Endometrial microvascular endothelial cells (primary cell): Measurements from ENCODE around the gene SYT6. TPM values are rescaled to one million over a fixed set of nuclear protein-coding genes. Genes with fewer than 3 reads are reported as not detected.

ENCODE experiments used
- in situ Hi-C: cut with HindIII; loops from 2 replicates; pipeline ENCODE4 v1.10.0; 2017; ENCODE audit warnings: low sequenced_read_pairs, low pct_unique_long_range_greater_than_20kb; ENCODE audit errors: inconsistent ontology term
- total RNA-seq: library from RNA; depleted of rRNA; stranded (reverse); fragments of >200 nt; gene quantifications from one replicate; pipeline ENCODE4 v1.2.3, GENCODE V29; 2015; ENCODE audit errors: inconsistent ontology term

The SYT6 gene
- total RNA-seq, result not detected

- in situ Hi-C loops, result no loop called here
These were observed at the start of gene SYT6 for GRCh38 chr1:114153261-114154145. SYT6 (minus strand) TSS chr1:114153869; CDS start chr1:114153772, 97 bp downstream.

DNA sequence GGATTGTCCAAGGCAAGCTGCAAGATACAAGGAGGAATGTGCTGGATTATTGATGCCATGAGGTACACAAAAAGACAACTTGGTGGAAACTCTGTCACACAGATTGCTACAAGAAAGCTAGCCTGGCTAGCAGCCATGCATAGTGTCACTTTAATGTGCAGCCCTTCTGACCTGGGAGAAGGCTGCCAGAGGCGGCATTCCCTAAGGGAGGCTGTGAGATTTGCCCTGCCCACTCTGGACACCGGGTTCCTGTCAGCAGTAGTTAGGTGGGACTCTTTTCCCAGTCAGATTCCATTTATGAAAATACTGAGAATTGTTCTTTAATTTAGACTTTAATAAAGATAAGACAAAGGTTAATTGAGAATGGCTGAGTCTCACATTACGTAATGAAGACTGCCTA lies 47.8 kb upstream of the SYT6 start:
- in situ Hi-C loops, result no loop called here

DNA sequence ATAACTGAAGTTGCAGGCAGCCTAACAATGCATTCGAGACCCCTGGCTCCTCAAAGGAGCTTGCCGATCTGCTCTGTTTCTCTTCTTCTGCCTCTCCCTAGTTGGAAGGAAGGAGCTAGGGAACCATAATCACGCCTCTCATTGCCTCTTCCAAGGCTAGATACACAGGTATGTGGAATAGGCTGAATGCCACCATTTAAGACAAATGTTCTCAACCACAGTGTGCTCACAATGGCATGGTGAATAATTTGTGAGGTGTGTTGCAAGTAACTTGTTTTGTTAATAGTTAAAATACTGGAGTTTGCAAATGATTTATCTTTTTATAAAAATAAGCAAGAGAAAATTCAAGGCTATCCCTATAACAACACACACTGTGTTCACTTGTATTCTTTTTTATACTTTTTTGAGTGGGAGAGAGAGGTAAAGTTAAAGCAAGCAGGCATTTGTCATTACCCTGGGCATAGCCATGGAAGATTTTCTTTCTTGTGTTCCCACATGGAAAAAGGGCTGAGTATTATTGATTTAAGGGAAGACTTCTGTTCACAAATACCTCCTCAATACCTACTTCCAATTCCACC lies 45.4 kb upstream of the SYT6 start:
- in situ Hi-C loops, result no loop called here

GRCh38 chr1:114196992-114197907 lies 43.6 kb upstream of the SYT6 start:
- in situ Hi-C loops, result no loop called here

DNA sequence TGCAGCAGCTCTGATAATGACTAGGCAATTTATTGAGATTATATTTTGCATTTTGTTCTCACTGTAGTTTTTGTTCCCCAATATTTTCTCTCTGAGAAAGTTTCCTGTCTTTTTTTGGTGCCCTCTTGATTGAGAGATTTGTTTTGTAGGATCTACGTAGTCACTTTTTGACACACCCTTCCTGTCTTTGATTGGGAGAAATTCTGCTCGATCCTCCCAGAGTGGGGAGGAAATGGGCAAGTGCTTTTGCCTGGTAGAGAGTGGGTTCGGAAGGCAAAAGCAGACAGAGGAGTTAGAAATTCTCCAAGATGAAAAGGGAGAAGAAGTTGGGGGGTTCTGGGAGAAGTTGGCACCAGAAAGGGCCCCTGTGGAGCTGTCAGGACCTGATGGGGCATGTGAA lies 42.1 kb upstream of the SYT6 start:
- in situ Hi-C loops, result no loop called here

DNA sequence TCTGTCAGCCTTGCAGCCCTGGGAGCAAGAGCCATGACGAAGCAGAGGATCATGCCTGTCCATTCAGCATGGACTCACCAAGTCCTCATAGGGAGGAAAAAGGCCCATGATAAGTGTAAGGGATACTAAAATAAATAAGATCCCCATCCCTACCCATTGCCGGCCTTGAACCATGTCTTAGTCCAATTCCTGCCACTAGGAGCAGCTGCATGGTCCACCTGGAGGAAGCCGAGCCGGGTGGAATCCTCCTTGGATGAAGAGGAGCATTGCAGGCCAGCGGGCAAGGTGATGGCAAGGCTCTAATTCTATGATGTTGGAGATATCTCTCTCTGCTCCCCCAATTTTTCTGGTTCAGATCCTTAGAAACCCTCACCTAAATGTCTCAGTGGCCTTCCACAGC lies 38.7 kb upstream of the SYT6 start:
- in situ Hi-C loops, result no loop called here

- in situ Hi-C loops, result no loop called here
These were observed 35.7 kb upstream of the SYT6 start for GRCh38 chr1:114189398-114189797.

GRCh38 chr1:114181356-114181755 lies 27.7 kb upstream of the SYT6 start:
- in situ Hi-C loops, result no loop called here

GRCh38 chr1:114180742-114181141 lies 27.1 kb upstream of the SYT6 start:
- in situ Hi-C loops, result no loop called here

- in situ Hi-C loops, result no loop called here
These were observed 25.3 kb upstream of the SYT6 start for GRCh38 chr1:114178936-114179335.

GRCh38 chr1:114177282-114177681 lies 23.6 kb upstream of the SYT6 start:
- in situ Hi-C loops, result no loop called here

DNA sequence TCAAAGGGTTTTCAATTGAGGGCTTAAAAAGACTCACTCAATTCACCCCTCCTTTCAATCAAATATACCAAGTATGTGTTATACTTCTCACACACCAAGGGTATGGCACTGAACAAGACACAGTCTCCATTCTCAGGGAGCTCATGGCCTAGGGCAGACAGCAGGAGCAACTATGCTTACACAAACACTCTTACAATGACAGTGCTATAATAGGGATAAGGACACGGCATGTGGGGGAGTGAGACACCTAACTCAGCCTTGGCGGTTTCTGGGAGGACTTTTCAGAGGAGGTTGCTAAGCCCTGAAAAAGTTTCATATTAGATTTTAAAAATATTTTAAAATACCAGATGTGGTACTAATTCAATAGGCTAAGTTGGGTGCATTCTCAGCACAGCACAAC lies 22.7 kb upstream of the SYT6 start:
- in situ Hi-C loops, result no loop called here

DNA sequence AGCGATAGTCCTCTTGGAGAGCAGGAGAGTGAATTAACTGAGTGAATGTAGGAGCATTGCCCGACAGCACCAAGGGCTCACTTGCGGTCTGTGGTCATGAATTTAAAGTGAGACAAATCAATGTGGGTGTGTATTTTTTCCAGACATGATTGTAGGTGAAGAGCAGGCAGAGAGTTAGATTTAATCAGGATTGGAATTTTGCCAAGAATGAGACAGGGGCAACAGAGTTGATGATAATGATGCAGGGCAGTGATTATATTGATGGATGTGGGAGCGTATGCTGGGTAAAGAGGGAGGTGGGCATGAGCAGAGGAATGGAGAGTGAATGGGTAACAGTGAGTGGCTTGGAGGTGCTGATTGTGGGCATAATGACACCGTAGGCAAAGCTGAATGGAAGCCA lies 20.0 kb upstream of the SYT6 start:
- in situ Hi-C loops, result no loop called here

- in situ Hi-C loops, result no loop called here
These were observed 15.8 kb upstream of the SYT6 start for GRCh38 chr1:114169509-114169908.

DNA sequence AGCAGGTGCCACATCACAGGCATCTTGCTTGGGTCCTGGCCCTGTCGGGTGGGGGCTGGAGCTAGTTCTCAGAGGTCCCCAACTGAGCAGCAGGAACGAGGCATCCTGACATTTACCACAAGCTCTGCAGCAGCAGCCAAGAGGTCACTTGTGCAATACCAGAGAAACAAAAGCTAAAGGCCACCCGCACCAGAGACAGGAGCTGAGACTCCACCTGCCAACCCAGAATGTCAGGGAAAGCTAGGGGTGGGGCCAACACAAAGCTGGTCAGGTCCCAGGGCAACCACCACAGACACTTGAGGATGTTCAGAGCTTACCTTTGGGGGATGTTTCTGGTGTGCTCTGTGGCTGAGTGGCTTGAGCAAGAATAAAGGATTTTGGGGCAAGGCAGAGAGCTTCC lies 13.6 kb upstream of the SYT6 start:
- in situ Hi-C loops, result no loop called here

DNA sequence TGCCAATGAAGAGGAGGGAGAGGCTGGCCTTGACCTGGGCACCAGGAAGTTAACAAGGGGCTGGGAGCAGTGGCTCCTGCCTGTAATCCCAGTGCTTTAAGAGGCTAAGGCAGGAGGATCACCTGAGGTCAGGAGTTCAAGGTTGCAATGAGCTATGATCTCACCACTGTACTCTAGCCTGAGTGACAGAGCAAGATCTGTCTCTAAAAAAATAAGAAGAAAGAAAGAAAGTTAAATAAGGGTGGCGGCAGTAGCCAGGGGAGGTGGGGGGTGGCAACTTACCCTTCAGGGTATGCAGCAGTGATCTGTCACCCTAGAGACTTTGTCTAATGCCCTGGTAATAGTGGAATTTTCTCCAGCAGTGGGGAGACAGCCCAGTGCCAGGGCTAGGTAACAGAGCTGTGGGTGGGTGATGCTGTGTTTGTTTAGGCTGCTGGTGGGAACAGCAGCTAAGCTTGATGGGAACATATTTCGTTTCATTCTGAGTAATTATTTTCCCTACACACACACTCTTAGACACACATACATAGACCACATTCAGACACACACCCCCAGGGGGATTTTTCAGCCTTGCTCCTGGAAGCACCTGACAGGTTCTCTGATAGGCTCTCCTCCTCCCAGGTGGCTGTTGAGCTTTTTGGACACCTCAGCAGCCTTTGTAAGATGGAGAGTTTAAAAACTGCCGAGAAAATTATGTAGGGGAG lies 11.3 kb upstream of the SYT6 start:
- in situ Hi-C loops, result no loop called here

GRCh38 chr1:114159941-114160340 lies 6.3 kb upstream of the SYT6 start:
- in situ Hi-C loops, result no loop called here

DNA sequence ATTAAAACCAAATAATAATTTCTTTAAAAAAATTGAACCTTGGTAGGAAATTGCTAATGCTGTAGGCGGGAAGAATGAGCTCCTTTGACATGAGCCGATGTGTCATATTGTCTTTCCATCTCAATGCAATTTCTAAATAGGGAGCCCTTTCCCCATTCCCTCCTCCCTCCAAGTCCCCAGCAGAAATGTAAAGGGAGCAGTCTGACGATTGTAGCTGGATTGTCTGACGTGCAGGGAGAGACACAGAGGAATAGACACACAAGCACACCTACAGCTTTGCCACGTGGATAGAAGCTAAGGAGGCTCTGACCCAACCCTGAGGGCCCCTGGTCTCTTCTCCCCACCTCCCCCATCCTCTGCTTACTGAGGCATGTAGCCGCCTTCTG lies 3.6 kb upstream of the SYT6 start:
- in situ Hi-C loops, result no loop called here
